Suppressor macrophage (primary cell): ENCODE data around the gene ODR4.
"Not testable (repeated sequence)": the region's sequence is repeated elsewhere in the genome, so short reads cannot be mapped to it uniquely, and the experiment has no call there.

ENCODE experiments used
- DNase-seq, 4 experiments: peaks; one replicate each; pipeline ENCODE4 v3.0.0-alpha.2; 2020 to 2022
- total RNA-seq, 17 experiments: gene quantifications; one replicate each; lab custom pipeline; 2026; ENCODE audit warnings: mixed read lengths in 6 of 17, inconsistent platforms in 3 of 17; lab: John Stamatoyannopoulos, UW

The ODR4 gene
- 14.8 to 61.7 (median 33.7) reads per million in 17 experiments for total RNA-seq

DNA sequence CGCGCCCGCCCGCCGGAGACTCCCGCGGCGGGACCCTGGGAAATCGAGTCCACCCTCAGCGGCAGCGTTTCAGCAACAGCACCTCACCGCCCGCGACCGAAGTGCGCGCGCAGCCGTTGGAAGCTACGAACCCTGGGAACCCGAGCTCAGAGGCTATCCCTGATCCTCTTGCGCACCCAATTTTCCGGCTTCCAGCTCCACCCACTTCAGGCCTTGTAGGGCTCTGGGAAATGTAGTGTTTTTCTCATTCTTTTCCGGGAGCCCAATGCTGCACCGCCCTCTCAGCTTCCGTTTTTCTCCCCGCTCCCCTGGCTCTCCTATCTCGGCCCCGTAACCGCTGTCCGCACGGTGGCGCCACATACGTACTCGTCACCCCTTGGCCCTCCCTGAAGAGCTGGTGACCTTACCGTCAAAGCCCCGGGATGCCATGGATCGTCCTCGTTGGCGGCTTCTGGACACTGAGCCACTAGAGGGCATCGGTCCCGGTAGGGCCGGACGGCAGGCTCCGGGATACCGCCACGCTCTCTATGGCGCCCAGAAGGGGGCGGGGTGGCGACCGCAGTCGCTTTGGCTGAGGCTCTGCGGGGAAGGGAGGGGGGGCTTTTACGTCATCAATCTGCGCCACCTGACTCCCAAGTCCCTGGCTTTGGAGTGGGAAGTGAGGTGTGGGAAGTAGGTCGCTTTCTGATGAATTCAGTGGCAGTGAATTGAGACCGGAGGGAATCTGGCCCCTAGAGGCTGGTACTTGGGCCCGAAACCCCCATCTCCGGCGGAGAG, at the start of gene ODR4, which contains the start of gene TPR:
TSS of gene ODR4 (plus strand) at position 687 of the 777 bp plus-strand sequence. CDS start 3,948 bp downstream, outside the sequence.
TSS of gene TPR (minus strand) at position 102 of the 777 bp plus-strand sequence. CDS start 225 bp downstream, outside the sequence.
- peak; percentile 98 to 100 (median 99) for DNase-seq

- DNase-seq: no peak
Measured at GRCh38 chr1:186326009-186326408, 49.6 kb upstream of the ODR4 start.

DNA sequence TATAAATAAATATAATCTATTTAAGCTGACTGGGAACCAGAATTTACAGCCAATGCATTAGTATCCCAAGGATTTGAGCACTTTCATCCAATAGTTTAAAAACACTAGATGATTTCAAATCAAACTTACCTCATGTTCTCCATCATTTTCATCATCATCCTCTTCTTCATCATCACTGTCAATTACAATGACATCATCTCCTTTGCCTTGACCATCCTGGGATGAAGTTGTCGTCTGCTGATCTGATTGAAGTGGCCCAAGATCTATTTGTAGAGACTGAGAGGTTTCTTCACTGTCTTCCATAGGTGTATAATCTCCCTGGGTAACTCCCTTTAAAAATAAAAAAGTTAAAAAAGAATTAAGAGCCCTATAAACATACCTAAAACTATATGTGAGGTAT, 48.3 kb upstream of the ODR4 start:
- DNase-seq: no peak

DNA sequence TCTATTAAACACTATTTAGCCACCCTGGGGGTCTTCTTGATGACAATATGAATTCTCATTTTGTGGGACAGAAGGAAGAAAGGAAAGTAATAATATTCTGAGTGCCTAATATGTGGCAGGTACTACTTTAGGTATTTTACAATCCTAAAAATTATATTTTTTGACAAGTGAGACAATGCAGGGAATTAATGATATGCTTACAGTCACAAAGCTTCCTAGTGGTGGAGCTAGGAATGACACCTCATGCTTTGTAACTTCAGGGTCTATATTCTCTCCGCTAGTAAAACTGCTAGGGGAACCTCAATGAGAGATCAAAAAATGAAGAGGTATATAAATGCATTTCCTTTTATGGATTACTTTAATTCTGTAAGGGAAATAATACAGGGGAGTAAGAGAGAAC, 44.9 kb upstream of the ODR4 start:
- DNase-seq: peak in 1 of 4 experiments; percentile 5

DNA sequence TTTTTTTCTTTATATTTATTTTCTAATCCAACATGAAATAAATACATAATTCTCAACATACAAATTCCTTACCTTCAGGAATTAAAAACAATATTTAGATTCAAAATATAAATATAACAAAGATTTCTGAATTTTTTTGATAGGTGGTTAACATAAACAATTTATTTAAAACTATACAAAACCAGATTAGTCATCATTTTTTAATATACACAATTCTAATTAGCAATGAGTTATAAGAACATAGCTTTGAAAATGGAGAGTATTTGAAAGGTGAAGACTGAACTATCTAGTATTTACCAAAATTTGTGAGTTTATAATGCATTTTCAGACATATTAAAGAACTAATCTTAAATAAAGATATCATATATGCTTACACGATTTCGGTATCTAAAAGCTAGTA, 38.1 kb upstream of the ODR4 start:
- DNase-seq: no peak

- no peak for DNase-seq
Measured at GRCh38 chr1:186340772-186341171, 34.9 kb upstream of the ODR4 start.

DNA sequence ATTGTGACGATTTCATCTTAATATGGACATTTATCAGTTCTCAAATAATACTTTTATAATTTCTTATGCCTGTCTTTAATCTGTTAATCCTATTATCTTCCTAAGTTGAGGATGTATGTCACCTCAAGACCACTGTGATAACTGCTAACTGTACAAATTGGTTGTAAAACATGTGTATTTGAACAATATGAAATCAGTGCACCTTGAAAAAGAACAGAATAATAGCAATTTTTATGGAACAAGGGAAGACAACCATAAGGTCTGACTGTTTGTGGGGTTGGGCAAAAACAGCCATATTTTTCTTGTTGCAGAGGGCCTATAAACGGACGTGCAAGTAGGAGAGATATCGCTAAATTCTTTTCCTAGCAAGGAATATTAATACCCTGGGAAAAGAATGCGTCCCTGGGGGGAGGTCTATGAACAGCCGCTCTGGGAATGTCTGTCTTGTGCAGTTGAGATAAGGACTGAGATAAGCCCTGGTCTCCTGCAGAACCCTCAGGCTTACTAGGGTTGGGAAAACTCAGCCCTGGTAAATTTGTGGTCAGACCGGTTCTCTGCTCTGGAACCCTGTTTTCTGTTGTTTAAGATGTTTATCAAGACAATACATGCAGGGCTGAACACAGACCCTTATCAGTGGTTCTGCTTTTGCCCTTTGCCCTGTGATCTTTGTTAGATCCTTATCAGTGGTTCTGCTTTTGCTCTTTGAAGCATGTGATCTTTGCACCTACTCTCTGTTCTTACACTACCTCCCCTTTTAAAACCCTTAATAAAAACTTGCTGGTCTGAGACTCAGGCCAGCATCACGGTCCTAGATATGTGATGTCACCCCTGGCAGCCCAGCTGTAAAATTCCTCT, 27.6 kb upstream of the ODR4 start:
- not testable (repeated sequence) for DNase-seq

- DNase-seq: peak; percentile 21 to 58 (median 43)
Measured at GRCh38 chr1:186374303-186375151, 1.1 kb upstream of the ODR4 start.

GRCh38 chr1:186375929-186376319, 286 bp downstream of the ODR4 start:
- DNase-seq: no peak

- DNase-seq: no peak
Measured at GRCh38 chr1:186386725-186387383, 11.2 kb downstream of the ODR4 start.

GRCh38 chr1:186390925-186391324, 15.3 kb downstream of the ODR4 start:
- DNase-seq: no peak

- no peak for DNase-seq
Measured at GRCh38 chr1:186391841-186392240, 16.2 kb downstream of the ODR4 start.

DNA sequence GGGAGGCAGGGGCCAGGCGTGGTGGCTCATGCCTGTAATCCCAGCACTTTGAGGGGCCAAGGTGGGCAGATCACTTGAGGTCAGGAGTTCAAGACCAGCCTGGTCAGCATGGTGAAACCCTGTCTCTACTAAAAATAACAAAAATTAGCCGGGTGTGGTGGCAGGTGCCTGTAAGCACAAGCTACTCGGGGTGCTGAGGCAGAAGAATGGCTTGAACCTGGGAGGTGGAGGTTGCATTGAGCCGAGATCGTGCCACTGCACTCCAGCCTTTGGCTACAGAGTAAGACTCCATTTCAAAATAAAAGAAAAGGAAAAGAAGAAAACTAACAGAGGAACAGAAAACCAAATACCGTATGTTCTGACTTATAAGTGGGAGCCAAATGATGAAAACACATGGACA, 17.1 kb downstream of the ODR4 start:
- DNase-seq: not testable (repeated sequence)

GRCh38 chr1:186401446-186401845, 25.8 kb downstream of the ODR4 start:
- not testable (repeated sequence) for DNase-seq

- DNase-seq: no peak
Measured at GRCh38 chr1:186403632-186404031, 28.0 kb downstream of the ODR4 start.

DNA sequence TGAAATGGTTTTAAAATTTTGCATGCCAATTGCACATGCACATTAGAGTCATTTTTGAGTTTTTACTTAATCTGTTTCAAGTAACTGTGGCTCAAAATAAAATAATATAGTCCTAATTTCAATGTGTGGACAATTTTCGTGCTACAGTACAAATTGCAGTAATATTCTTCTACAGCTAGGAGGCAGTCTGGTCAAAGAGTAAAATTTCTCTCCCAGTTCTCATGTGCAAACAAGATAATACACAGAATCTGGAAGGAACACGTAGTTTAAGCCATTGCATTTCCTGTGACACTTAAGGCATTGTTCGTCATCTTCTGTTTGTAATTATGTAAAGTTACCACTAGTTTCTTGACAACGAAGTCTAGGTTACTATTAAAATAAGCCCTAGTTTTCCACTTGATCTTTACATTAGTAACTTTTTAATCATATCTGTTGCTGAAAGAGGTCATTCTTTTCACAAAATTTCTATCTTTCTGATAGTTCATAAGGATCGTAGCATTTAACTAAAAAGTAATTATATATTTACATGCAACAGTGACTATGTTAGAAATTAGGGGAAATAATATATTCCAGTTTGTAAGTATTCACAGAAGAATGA, 28.9 kb downstream of the ODR4 start:
- DNase-seq: peak; percentile 30 to 74 (median 58)

GRCh38 chr1:186409091-186409490, 33.5 kb downstream of the ODR4 start:
- no peak for DNase-seq

- no peak for DNase-seq
Measured at GRCh38 chr1:186413319-186413718, 37.7 kb downstream of the ODR4 start.

DNA sequence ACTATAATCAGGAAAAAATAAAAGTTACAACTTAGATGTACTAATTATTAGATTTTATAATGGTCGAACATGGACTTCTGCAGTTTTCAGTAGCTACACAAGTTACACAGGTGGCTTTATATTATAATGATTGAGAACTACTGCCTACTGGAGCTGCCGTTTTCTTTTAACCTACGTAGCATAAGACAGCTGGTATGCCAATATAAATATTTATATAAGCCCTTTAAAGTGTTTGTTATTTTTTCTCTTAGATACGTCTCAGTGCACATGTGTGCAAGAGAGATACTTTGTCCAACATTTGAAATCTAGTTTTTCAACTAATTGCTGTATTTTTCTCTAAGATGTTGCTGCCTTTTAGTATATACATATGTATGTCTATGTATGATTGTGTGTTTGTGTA, 42.9 kb downstream of the ODR4 start:
- DNase-seq: no peak

GRCh38 chr1:186420311-186420710, 44.7 kb downstream of the ODR4 start:
- no peak for DNase-seq

GRCh38 chr1:186420923-186421322, 45.3 kb downstream of the ODR4 start:
- no peak for DNase-seq
